Stimulated activated CD8-positive, alpha-beta memory T cell treated with anti-CD3 and anti-CD28 coated beads, Interleukin-4, amount 100 ng/mL, for 1 hour (primary cell): ENCODE measurements around the gene AJAP1.

ENCODE experiments used
- DNase-seq, 2 donors: peaks; one replicate each; pipeline ENCODE4 v3.0.0-alpha.2; 2020; ENCODE audit warnings: low read depth in 2 of 2, low spot score in 1 of 2

Gene AJAP1

DNA sequence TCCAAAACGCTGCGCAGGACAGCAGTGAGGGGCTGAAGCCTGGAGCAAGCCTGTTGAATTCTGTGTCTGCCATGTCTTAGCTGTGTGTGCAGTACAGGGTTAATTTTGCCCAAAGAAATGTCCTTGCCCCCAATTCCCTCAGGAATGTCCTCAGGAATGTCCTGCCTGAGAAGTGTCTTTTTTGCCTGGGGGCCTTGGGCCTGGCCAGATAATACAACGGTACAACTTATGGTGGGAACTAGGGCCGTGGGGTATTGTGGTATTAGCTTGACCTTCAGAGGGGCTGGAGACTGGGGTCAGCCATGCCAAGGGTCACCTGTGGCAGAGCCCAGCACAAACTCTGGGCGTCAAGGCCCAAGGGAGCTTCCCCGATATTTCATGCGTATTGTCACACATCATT is 107.7 kb downstream of the AJAP1 start:
- DNase-seq: no peak

DNA sequence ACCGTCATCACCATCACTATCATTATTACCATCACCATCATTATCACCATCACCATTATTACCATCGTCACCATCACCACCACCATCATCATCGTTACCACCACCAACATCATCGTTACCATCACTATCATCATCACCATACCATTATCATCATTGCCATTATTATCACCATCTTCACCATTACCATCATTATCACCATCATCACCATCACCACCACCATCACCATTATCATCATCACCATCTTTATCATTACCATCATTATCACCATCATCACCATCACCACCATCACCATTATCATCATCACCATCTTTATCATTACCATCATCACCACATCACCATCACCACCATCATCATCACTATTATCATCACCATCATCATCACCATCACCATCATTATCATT is 112.9 kb downstream of the AJAP1 start:
- no peak for DNase-seq

DNA sequence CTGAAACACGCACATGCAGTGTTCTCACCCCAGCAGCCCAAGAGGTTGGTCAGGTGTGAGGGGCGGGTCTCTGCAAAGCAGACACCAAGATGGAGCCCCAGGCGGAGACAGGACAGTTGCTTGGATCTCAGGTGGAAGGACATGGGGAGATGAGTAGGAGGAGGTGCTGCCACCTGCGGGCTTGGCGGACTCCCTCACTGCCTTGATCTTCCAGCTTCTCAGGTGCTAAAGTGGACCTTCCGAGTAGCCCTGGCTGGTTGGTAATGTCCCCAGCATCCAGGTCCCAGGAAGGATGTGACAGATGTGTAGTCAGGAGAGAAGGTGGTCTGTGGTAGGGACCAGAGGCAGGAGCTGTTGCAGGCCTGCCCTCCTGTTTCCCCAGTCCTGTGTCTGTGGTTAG is 114.1 kb downstream of the AJAP1 start:
- no peak for DNase-seq

GRCh38 chr1:4769516-4770280 is 115.3 kb downstream of the AJAP1 start:
- DNase-seq: no peak

GRCh38 chr1:4770713-4771112 is 116.3 kb downstream of the AJAP1 start:
- no peak for DNase-seq

- no peak for DNase-seq
These were observed 116.9 kb downstream of the AJAP1 start for GRCh38 chr1:4771267-4771666.

DNA sequence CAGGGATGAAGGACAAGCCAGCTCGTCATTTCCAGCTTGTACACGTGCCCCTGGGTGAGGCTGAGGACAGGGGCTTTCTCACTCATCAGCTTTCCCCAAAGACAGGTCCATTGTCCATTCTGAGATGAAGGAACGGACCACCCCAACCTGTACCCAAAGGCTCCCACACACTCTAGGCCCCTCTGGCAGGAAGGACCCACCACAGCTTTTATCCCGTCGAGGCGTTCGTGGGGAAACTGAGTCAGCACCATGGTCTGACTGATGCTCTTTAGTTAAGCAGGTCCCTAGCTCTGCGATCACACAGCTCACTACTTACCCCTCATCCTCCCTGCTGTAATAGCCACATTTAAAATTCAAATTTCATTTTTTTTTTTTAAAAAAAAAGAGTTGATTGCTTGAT is 117.3 kb downstream of the AJAP1 start:
- no peak for DNase-seq

GRCh38 chr1:4772294-4773010 is 118.0 kb downstream of the AJAP1 start:
- no peak for DNase-seq

DNA sequence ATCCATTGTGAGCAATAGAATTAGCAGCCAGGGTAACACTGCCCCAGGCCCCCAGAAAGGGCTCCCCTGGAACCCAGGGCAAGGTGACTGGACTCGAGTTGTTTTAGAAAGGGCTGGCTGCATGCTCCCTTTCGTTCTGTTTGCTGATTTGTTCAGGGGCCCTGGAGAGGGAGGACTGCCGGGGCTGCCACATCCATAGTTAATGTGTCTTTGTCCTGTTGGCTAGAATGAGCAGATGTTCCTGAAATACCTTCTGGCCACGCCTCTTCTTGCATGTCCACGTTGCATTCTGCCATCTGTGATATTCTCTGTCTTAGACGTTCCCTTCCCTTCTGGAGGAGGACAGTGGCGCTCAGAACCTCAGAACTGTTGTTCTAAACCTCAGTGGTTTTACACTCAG is 118.8 kb downstream of the AJAP1 start:
- no peak for DNase-seq

GRCh38 chr1:4775506-4775905 is 121.1 kb downstream of the AJAP1 start:
- no peak for DNase-seq

GRCh38 chr1:4778056-4778455 is 123.6 kb downstream of the AJAP1 start:
- no peak for DNase-seq

GRCh38 chr1:4781646-4782045 is 127.2 kb downstream of the AJAP1 start:
- no peak for DNase-seq

- no peak for DNase-seq
These were observed 130.4 kb downstream of the AJAP1 start for GRCh38 chr1:4784761-4785160.

DNA sequence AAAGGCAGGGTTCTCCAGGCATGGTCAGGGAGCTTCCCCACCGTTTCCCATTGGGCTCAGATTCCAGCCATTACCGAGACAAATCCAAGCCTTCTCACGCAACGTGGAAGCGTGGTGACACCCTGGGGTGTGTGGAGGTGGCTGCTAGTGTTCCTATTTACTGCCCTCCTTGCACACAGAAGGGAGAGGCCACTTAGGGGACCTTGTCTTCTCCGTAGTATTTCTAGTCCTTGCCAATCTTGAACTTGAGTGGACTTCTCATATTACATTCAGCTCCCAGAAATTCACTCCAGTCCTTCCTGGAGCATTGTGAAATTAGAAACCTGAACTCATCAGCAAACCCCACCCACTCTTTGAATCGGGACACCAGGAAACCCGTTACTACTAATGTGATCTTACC is 131.6 kb downstream of the AJAP1 start:
- DNase-seq: no peak

DNA sequence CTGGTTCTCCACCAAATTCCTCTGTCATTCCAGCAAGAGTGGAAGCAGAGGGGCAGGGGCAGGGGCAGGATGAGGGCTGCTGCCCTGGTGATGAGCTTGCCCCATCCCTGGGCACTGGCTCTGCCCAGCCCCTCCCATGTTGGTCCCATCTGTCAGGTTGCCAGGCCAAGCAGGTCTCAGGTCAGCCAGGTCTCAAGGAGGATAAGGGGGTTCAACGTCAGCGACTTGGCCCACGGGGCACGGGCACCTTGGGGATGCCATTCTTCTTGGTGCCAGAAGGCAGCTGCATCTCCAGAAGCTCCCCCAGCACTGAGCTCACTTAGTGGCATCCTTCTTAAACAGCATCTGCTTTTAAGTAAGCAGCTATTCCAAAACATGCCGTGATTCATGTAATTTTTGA is 133.1 kb downstream of the AJAP1 start:
- no peak for DNase-seq

GRCh38 chr1:4792565-4792964 is 138.2 kb downstream of the AJAP1 start:
- no peak for DNase-seq

DNA sequence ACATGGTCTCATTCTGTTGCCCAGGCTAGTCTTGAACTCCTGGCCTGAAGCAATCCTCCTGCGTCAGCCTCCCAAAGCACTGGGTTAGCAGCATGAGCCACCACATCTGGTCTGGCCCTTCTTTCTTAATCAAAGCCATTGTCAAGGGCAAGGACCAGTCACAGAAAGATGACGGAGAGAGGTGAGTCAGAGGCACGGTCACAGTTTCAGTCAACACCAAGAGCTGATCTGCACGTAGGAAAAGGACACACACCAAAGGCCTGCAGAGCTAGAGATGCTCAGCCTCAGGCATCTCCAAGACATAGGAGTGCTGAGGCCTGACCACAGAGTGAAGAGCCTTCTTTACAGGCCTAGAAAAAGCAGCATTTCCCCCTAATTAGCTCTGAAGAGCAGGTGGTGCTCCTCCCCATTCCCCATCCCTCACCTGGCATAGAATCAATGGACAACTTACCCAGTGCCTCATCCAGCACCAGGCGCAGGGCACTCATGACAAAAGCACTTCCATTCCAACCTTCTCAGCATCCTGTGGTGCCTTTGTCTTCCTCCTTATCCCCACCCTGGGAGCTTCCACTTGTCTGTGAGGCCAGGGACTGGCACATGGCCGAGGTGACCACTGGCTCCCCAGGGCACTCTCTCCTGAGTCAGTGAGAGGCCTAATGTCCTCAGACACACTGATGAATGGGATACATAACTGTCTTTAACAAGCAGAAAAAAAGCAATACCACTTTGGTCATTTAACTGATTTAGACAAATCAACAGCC is 139.8 kb downstream of the AJAP1 start:
- DNase-seq: no peak

- no peak for DNase-seq
These were observed 142.0 kb downstream of the AJAP1 start for GRCh38 chr1:4796161-4797015.

GRCh38 chr1:4797016-4797410 is 142.6 kb downstream of the AJAP1 start:
- DNase-seq: no peak

- no peak for DNase-seq
These were observed 143.0 kb downstream of the AJAP1 start for GRCh38 chr1:4797429-4797828.
